A172 (cell line): Measurements from ENCODE around the gene FGF8. TPM values are rescaled to one million over a fixed set of nuclear protein-coding genes. Genes with fewer than 3 reads are reported as not detected.
A peak's percentile ranks its signal among the peaks of the same experiment; 100 is the strongest.
"Not testable (repeated sequence)": the region's sequence is repeated elsewhere in the genome, so short reads cannot be mapped to it uniquely, and the experiment has no call there.

Experiments
- DNase-seq: peaks from one replicate; pipeline ENCODE4 v3.0.0-alpha.2; 2015; ENCODE audit warnings: low spot score
- total RNA-seq: library from RNA; depleted of rRNA; stranded (reverse); fragments of >200 nt; shearing (Covaris generic); gene quantifications from 2 replicates; pipeline ENCODE4 v1.2.3, GENCODE V29; 2014; rRNA removed

FGF8 gene
- total RNA-seq = not detected in 2 replicates

- no peak for DNase-seq
These were observed at the start of gene FGF8 for GRCh38 chr10:101775273-101776160. Gene FGF8, minus strand, starts transcription at chr10:101776114. Its CDS starts 214 bp downstream, at chr10:101775900.

GRCh38 chr10:101824736-101825135 is 48.8 kb upstream of the FGF8 start:
- DNase-seq = no peak

GRCh38 chr10:101818872-101819633 is 43.1 kb upstream of the FGF8 start:
- no peak for DNase-seq

- DNase-seq = peak; percentile 99
These were observed 42.4 kb upstream of the FGF8 start, which contains the start of gene OGA for GRCh38 chr10:101818119-101818871. Gene OGA, minus strand, starts transcription at chr10:101818444. Its CDS starts 422 bp downstream, at chr10:101818022.

GRCh38 chr10:101817337-101818118 is 41.6 kb upstream of the FGF8 start:
- peak; percentile 92 for DNase-seq

GRCh38 chr10:101816913-101817336 is 41.0 kb upstream of the FGF8 start:
- DNase-seq = no peak

GRCh38 chr10:101816376-101816775 is 40.5 kb upstream of the FGF8 start:
- DNase-seq = no peak

- no peak for DNase-seq
These were observed 38.7 kb upstream of the FGF8 start for GRCh38 chr10:101814466-101815071.

- DNase-seq = no peak
These were observed 36.7 kb upstream of the FGF8 start for GRCh38 chr10:101812606-101813005.

- DNase-seq = no peak
These were observed 31.2 kb upstream of the FGF8 start for GRCh38 chr10:101807158-101807557.

GRCh38 chr10:101803511-101803910 is 27.6 kb upstream of the FGF8 start:
- DNase-seq = no peak

- no peak for DNase-seq
These were observed 21.6 kb upstream of the FGF8 start for GRCh38 chr10:101797403-101798059.

GRCh38 chr10:101793526-101793925 is 17.6 kb upstream of the FGF8 start:
- DNase-seq = no peak

GRCh38 chr10:101789686-101790085 is 13.8 kb upstream of the FGF8 start:
- no peak for DNase-seq

GRCh38 chr10:101789231-101789630 is 13.3 kb upstream of the FGF8 start:
- not testable (repeated sequence) for DNase-seq

GRCh38 chr10:101785801-101786200 is 9.9 kb upstream of the FGF8 start:
- DNase-seq = no peak

GRCh38 chr10:101784558-101784957 is 8.6 kb upstream of the FGF8 start:
- no peak for DNase-seq

GRCh38 chr10:101783736-101784118 is 7.8 kb upstream of the FGF8 start:
- no peak for DNase-seq

- DNase-seq = peak; percentile 61
These were observed 7.2 kb upstream of the FGF8 start, which contains the start of gene NPM3 for GRCh38 chr10:101782811-101783735. Gene NPM3, minus strand, starts transcription at chr10:101783446. Its CDS starts 56 bp downstream, at chr10:101783390.
